Right kidney (tissue), 1 donor: ENCODE measurements around the gene SCARB1.

ENCODE experiments used
- DNase-seq: peaks from one replicate; pipeline ENCODE4 v3.0.0-alpha.2; 2016

SCARB1 gene

DNA sequence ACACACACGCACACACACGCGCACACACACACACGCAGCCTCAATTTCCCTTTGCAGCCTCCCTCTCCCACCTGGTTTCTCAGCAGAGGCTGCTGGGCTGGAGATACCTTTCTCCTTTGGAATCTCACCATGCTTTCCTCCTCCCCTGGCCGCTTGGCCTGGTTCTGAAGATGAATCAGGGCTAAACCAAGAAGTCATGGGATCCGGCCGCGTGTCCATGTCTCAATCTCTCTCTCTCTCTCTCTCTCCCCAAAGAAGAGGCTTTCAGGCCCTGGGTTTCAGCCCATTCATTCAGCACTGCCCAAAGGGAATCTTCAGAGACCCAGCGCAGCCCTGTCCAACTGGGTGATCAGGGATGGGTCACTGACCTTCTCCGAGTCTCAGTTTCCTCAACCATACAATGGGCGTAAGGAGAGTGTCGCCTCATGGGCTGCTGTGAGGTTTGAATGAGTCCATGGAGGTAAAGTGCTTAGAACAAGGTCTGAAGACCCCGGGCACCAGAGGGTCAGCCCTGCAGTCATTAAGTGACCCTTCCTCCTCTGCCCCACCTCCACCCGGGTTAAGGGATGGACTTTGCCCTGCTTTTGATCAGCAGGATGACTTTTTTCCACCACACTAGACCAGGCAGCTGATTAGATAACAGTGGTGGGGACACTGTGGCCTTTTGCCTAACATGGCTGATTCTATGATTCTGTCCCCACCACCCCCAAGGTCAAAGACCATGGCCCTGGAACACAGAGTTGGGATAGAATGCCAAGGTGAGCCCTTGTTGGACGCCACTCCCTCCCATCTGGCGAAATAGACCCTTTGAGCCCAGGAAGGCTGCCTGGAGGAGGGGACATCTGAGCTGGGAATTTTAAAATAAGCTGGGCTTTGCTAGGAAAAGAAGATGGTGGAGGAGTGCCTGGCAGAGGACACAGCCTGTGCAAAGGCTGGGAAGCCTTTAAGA is 42.1 kb downstream of the SCARB1 start:
- no peak for DNase-seq

DNA sequence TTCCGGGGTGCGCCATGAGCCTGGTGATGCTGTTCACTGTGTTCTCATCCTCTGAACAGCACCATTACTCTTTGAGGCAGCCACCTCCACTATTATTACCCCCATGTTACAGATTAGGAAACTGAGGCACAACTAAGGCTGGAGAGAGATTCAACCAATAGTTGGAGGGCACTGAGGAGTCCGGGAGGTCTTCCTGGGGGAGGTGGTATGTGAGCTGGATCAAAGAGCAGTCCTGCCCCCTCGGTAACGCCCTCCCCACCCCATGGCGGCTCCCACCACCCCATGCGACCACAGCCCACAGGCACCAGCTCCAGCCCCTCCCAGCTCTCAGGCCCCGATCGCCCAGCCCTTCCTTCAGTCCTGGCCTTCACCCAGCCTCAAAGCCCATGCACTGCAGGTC is 43.5 kb downstream of the SCARB1 start:
- DNase-seq, result no peak

DNA sequence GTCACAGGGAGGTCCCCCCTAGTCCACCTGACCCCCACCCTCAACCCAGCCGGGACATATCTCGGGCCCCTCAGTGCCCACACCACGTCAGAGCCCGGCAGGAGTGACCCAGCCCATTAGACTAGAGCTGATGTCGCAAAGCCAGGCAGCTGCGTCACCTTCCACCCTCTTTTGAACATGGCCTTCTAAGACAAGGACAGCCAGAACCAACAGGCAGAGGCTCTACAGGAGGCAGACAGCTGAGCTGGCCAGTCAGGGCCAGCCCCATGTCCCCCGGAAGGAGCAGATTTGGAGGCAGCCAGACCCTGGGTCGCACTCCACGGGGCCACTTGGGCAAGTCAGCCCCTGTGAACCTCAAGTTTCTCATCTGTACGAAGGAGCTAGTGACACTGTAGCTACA is 44.1 kb downstream of the SCARB1 start:
- no peak for DNase-seq

DNA sequence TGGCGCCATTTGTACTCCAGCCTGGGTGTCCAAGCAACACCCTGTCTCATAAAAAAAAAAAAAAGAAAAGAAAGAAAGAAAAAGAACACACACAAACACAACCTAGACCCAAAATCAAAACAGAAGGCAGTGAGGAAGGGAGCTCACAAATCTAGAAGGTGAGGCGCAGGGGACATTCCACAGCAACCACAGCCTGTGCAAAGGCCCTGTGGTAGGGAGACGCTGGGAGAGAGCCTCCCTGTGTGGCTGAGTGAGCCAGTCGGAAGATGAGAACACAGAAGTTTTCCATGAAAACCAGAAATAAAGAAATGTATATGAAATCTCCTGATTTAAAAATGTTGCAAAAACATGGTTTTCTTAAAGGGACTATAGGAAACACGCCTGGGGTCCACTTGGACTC is 44.6 kb downstream of the SCARB1 start:
- no peak for DNase-seq

DNA sequence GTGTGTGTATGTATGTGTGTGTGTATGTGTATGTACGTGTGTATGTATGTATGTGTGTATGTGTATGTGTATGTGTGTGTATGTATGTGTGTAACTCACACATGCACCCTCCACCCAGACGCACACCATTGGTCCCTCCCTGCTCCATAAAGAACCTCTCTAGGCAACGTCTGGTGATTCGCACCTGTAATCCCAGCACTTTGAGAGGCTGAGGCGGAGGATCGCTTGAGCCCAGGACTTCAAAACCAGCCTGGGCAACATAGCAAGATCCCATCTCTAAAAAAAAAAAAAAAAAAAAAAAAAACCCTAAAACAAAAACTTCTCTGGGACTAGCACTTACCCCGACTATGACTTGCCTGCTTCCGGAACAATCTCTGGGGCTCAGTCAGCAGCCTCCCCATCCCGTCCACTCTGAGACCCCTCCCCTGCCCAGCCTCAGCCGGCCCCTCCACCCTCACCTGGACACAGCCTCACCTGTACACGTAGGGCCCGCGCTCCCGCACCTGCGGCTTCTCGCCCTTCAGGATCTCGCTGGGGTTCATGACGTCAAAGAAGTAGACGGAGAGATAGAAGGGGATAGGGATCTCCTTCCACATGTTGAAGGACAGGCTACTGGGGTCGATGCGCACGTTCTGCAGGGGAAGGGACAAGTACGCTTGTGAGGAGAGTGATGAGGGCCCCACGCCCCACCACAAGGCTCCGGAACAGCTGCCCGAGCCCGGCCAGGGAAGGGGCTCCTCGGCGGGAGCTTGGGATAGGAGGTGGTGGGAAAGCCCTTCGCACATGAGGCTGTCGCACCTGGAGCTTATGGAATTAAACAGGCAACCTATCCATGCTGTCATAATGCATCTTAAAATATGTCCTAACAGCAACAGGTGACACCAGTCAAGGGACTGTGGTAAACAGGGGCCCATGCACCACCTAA is 46.3 kb downstream of the SCARB1 start:
- no peak for DNase-seq

DNA sequence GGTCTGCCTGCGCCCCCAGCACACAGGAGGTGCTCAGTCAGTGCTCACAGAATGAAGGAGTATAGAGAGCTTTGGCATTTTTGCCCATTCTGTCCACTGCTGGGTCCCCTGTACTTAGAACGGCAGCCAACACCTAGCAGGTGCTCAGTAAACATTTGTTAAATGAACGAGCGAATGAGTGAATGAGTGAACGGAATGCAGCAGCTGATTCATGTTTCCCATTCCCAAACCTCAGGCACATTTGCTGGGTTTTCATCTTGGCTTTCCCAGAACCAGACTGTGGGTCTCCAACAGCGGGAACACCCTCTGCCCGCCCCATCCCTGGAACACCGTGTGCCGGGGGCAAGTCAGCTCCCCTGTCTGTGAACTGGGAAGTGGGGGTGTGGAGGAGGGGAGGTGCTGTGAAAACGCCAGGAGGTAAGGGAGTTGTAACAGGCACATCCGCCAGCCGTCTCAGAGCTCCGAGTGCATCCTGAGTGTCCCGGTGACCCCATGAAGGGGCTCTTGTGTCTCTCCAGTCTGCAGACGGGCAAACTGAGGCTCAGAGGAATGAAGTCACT is 47.3 kb downstream of the SCARB1 start:
- DNase-seq, result no peak

DNA sequence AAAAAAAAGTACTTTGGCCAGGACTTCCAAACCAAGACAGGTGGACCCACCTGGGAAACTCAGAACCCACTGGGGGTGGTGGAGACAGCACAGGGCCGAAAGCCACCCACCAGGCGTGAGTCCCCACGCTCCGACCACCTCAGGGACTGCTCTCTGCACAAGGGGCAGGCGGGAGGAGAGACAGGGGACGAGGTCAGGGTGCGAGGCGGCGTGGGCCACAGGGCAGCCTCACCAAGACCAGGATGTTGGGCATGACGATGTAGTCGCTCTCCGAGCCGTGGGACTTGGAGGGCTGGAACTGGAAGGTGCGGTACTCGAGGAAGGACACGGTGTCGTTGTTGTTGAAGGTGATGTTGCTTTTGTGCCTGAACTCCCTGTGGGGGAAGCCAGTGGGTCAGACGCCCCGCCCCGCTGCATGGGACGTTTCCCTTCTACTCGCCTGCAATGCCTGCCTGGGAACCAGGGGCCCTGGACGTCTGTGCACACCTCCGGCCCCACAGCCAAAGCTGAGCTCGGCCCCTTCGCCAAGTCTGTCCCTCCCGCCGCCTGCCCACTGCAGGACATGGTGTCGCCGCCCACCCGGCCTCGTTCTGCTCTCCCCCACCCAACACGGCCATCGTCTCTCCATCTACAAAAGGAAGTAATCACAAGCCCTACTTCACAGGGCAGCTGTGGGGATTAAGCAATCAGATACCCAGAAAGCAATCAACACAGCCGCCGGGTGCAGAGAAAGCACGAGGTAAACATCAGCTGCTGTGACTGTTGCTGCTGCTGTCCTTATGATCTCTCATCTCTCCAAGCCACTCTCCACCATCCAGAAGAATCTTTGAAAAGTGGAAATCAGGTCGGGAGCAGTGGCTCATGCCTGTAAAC is 48.7 kb downstream of the SCARB1 start:
- DNase-seq, result no peak

DNA sequence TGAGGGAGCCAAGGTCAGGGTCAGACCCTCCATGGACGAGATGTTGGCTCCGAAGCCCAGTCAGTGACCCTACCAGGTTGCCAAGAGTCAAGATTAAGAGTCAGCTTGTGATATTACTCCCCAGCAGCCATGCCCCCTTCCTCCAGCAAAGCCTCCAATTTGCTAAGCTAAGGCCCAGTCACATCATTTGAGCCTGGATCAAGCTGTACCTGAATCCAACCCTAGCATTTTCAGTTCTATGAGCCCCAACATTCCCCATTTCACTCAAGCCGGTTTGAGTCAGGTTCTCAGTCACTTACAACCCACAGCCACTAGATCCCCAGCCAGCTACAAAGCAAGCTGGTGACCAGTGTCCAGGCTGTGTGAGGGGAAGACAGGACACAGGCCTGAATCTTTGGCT is 49.9 kb downstream of the SCARB1 start:
- no peak for DNase-seq

DNA sequence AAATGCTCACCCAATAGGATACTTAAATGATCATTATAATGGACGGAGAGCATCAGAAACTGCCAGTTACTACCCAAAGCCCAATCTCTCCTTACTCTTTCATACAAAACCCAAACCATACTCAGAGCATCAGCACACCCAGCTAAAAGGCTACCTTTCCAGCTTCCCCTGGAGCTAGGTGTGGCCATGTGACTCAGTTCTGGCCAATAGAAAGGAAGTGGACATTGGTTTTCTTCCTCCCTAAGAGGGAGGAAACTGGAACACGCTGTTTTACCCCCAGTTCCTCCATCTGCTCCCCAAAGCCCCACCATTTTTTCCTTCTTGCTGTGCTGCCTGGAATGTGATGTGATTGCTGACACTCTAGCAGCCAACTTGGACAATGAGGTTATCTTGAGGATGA is 50.7 kb downstream of the SCARB1 start:
- DNase-seq, result no peak

DNA sequence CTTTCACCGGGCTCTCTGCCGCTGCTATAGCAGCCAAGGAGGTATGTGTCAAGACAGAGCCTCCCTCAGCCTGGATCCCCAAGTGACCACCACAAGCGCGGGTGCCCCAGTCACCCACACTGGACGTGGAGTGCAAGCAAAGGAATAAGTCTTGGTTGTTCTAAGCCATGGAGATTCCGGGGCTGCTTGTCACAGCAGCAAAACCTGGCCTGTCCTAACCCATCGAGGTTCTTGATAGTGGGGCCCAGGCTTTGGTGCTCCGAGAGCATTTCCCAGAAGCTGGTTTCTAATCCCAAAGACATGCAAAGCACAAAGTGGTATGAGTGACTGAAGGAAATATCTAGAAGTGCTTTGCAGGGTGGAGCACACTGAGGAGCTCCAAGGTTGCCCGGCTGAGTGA is 51.3 kb downstream of the SCARB1 start:
- DNase-seq, result no peak

DNA sequence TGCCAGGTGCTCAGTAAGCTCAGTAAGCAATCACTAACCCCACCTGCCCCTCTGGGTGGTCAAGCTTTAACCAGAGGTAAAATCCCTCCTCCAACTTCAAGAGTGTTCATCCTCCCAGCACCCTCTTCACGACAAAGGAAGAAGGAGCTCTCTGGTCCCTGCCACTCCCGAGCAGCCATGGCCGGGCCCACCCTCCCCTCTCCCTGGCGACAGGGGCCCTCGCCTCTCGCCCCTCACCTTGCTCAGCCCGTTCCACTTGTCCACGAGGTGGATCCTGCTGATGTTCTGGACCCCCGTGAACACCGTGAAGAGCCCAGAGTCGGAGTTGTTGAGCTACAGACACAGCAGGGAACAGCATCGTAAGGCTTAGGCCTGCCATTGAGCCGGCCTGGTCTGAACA is 52.0 kb downstream of the SCARB1 start:
- DNase-seq, result no peak

DNA sequence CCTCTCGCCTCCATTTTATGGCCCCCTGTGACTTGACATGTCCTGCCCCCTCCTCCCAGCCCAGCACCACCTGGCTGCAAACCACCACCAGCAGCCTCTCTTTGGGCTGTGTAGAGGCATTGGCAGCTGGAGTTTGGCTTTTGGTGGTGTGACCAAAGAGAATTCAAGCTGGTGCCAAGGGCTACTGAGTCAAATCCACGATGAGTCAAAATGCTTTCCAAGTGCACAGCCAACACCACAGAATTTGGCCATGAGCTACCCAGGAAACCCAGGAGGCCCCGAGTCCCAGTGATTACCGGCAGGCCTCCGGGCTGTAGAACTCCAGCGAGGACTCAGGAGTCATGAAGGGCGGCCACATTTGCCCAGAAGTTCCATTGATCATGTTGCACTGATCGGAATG is 53.8 kb downstream of the SCARB1 start:
- DNase-seq, result no peak

DNA sequence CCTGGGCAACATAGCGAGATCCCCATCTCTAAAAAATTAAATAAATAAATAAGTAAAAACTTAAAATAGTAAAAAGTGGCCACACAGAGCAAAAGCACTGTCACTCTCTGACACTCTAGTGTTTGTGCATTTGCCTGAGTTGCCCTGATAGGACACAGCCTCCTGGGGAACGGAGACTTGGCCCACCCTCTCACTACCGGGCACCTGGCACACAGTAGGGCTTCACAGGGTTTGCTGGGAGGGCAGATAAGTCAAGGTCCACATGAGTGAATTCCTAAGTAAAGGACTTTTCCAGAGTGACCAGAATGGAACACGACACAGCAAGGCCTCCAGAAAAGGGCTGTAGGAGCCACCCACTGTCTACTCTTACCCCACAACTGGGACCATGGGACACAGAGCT is 54.3 kb downstream of the SCARB1 start:
- DNase-seq, result no peak

DNA sequence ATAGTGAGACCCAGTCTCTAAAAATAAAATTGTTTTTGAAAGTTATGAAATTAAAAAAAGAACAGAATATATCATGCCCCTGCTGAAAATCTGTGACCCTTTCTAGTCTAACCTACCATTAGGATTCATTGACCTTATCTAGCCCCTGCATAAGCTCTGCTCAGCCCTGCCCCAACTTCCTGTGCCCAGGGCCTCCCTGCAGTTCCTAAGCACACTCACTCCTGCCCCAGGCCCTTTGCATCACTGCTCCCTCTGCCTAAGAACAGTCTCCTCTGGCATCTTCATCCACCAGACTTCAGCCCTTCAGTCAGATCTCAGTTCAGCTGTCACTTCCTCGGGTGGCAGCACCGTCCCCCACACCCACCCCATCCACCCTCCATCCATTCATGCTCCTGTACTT is 55.4 kb downstream of the SCARB1 start:
- DNase-seq, result no peak

DNA sequence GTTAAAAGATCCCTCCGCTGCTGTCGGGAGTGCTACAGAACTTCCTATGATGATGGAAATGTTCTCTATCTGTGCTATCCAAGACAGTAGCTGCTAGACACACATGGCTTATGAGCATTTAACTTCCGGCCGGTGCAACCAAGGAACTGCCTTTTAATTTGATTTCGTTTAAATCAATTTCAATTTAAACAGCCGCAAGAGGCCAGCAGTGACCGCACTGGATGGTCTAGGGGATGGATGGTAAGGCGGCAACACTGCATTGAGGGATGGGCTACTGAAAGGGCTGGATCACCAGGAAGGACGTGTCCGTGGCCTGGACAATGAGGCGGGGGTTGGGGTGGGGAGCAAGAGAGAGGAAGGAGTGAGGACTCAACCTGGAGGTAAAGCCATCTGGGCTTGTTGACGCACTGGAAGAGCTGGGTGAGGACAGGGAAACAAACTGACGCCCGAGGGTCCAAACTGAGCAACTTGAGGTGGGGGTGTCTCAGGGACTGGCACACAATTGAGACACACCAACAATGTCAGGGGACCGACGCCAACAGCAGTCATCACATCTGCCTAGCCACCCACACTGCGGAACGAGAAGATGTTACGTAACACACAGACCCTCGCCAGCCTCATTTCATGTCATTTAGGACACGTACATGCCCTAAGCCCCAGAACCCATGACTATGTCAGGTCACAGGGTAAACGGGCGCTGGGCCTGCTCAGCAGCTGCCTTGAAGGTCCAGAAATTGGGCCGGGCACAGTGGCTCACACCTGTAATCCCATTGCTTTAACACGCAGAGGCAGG is 57.6 kb downstream of the SCARB1 start:
- DNase-seq, result no peak

DNA sequence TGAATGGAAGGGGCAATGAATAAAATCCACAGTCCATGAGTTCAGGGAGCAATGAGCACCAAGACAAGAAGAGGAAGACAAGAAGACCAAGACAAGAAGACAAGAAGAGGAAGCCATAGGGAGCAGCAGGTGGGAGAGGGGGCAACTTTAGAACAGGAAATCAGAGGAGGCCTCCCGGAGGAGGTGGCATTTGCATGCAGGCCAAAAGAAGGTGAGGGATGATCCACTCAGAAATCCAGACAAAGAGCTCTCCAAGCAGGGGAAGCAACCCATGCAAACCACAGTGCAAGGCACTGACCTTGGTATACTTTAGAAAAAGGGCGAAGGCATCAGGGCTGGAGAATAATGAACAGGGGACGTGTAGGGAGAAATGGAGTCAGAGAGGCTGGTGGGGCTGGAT is 58.6 kb downstream of the SCARB1 start:
- DNase-seq, result no peak

DNA sequence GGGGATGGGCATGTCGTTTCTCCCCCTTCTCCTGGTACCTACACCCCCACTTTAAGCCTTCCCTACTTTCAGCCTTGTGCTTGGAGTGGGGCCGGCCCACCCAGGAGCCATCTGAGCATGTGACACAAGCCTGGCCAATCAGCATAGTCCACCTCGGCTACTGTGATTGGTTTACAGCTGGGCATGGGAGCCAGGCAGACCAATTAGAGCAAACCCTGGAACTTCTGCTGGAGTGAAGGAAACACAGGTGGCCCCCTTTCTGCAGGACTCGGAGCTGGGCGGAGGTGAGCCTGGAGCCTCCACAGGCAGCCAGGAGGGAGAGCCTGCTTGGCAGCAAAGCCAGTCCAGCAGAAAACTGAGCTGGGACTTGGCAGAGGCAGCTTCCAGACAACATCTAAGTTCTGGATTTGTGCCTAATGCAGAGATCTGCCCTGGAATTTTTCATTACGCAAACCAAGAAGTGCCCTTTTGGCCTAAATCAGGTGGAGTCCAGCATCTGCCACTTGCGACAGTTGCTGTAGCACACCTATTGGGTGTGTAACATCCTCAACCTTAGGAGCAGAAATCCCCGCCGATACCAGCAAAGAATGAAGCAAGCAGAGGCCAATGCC is 59.5 kb downstream of the SCARB1 start:
- no peak for DNase-seq

DNA sequence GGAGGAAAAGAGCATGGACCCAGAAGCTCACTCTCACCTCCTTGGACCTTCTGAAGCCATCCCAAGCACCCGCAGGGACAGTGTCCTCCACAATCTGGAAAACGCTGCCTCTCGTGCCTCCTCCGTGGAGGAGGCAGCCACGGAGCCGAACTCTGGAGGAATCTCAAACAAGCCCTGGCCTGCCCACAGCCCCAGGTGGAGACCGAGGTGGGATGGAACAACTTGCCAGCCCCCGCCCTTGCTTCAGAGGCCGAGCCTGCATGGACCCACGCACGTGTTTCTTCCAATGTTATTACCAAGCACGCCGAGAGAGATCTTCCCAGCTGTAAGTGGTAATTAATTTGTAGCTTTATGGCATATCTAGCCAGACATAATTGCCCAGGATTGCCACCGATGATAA is 61.3 kb downstream of the SCARB1 start:
- no peak for DNase-seq

DNA sequence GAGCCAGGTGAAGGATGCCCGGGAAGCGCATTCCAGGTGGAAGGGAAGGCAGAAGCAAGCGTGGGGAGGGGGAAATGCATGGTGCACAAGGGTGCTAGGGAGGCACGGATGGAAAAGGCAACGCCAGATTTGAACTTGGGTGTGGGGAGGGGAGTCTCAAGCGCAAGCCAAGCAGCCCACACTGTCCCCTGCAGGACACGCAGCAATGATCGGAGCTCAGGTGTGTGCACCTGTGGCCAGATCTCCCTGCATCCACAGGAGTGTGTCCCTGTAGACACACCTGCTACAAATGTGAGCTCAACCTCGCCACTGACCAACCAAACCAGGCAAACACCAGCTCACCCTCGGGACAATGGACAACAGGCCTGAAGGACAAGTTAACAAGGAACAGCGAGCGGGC is 63.2 kb downstream of the SCARB1 start:
- DNase-seq, result no peak

DNA sequence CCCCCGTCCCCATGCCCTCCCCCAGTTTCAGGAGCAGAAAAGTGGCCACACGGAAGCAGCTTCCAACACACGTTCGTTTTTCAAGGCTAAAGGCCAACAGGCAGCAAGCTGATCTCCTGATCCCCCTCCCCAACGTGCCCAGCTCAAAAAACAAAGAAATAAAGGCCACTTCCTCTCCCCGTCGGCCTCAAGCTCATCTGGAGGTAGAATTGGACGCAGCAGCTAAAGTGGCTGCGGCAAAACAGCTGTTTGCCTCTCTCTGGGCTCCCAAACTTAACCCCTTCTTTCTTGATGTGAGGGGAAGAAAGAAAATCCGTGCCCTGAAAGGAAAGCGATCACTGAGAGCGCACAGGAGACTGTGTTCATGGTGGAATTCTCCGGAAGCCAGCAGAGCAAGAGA is 66.3 kb downstream of the SCARB1 start:
- DNase-seq, result peak; percentile 48
